Ovary (tissue), 3 donors: ENCODE results near the gene SLC29A4.

ENCODE experiments used
- POLR2A ChIP-seq: fragments of 450-650 bp; IDR thresholded peaks from one replicate; pipeline ENCODE4 v1.6.1; 2017; ENCODE audit warnings: antibody characterized with exemption, mild to moderate bottlenecking, moderate library complexity
- TF ChIP-seq, protein P1 (sequence below), 3 donors: fragments of 450-650 bp in 2 of 3; fragments of 200-600 bp in 1 of 3; IDR thresholded peaks; one replicate each; pipeline versions ENCODE4 v1.5.1 to v1.8.0; 2016 to 2022; ENCODE audit warnings: antibody characterized with exemption in 3 of 3, mild to moderate bottlenecking in 1 of 3
- donor health status: DM: no; HTN: no; CAD: no.

DNA sequence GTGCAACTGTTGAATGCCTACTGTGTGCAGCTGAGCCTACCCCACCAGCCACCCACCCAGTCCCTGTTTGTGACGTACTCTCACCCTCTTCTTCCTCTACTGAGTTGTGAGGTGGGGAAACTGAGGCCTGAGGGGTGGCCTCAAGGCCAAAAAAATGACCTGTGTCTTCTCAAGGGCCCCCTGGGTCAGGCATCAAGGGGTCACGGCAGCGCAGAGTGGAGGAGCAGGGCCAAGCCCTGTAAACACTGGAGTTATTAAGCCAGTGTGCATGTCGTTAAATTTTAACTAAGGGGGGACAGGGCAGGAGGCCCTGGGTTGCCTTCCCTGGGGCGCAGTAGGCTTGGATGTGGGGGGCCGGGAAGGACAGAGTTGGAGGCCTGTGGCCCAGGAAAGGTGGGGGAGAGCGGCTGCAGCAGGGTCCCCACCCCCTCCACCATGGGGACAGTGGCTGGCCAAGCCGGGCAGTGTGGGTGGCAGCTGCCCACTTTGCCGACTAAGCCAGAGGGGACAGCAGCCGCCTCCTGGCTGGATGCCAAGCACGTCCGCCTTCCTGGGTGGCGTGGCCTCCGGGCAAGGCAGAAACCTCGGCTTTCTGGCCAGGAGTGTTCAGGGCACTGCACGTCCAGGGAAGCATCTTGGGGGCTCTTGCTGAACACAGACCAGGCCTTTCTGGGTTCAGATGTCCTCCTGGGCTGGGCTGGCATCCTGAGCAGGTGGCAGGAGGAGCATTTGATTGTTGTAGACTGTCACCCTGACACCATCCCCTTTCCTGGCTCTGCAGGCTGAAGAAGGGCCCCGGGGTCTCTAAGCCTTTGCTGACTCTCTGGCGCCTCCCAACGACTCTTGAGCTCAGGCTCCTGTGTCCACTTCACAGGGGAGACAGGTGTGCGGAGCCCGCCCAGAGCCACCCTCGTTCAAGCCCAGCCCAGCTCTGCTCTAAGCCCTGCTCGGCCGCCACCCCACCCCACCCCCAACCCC lies 1.9 kb downstream of the SLC29A4 start:
- TF ChIP-seq, protein P1, sequence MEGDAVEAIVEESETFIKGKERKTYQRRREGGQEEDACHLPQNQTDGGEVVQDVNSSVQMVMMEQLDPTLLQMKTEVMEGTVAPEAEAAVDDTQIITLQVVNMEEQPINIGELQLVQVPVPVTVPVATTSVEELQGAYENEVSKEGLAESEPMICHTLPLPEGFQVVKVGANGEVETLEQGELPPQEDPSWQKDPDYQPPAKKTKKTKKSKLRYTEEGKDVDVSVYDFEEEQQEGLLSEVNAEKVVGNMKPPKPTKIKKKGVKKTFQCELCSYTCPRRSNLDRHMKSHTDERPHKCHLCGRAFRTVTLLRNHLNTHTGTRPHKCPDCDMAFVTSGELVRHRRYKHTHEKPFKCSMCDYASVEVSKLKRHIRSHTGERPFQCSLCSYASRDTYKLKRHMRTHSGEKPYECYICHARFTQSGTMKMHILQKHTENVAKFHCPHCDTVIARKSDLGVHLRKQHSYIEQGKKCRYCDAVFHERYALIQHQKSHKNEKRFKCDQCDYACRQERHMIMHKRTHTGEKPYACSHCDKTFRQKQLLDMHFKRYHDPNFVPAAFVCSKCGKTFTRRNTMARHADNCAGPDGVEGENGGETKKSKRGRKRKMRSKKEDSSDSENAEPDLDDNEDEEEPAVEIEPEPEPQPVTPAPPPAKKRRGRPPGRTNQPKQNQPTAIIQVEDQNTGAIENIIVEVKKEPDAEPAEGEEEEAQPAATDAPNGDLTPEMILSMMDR (IDR thresholded peaks at IDR 0.05), result no peak
- TF ChIP-seq POLR2A, result no peak
